Measurements from ENCODE around the gene CWF19L2. TPM values are rescaled to one million over a fixed set of nuclear protein-coding genes. Genes with fewer than 3 reads are reported as not detected.
"Not testable (repeated sequence)": the region's sequence is repeated elsewhere in the genome, so short reads cannot be mapped to it uniquely, and the experiment has no call there.

The CWF19L2 gene
- total RNA-seq, 1 donor from 2014 or later, result 36.3 TPM

DNA sequence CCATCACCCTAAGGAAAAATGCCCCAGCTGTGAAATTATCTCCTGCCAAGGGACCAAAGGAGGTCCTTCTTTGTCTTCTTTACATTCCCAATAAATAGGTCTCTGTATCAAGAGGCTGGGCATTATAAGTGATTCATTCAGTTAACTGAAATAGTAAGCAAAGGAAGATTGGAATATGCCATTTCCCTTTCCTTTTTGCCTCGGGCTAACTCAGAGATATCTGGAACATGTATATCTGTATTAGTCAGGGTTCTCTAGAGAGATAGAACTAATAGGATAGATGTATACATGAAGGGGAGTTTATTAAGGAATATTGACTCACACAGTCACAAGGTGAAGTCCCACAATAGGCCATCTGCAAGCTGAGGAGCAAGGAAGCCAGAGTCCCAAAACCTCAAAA lies 15.3 kb upstream of the CWF19L2 start:
- no peak for DNase-seq (ENCODE audit: low spot score)
- Histone ChIP-seq H3K4me2 (no peak overlapping the region), H3K4me1 (no peaks in the 10 kb centered on the region), H3K27ac (no peak overlapping the region), H3K4me3 (no peak overlapping the region), H3K9me3 (ENCODE audit: low read depth) (no peaks in the 10 kb centered on the region), H2AFZ (replicated peaks) (no peak overlapping the region), H3K79me2 (ENCODE audit: low read depth) (no peaks in the 10 kb centered on the region), H3K9ac (no peak overlapping the region), H3K36me3 (no peaks in the 10 kb centered on the region), H4K20me1 (ENCODE audit: low read depth) (no peaks in the 10 kb centered on the region), H3K27me3 (no peaks in the 10 kb centered on the region), H3F3A (ENCODE audit: low read depth) (no peaks in the 10 kb centered on the region)
- no peak overlapping the region for H3K27ac Mint-ChIP-seq
- no peak for TF ChIP-seq EZH2phosphoT487 (IDR thresholded peaks at IDR 0.05)
- TF ChIP-seq, protein P1, sequence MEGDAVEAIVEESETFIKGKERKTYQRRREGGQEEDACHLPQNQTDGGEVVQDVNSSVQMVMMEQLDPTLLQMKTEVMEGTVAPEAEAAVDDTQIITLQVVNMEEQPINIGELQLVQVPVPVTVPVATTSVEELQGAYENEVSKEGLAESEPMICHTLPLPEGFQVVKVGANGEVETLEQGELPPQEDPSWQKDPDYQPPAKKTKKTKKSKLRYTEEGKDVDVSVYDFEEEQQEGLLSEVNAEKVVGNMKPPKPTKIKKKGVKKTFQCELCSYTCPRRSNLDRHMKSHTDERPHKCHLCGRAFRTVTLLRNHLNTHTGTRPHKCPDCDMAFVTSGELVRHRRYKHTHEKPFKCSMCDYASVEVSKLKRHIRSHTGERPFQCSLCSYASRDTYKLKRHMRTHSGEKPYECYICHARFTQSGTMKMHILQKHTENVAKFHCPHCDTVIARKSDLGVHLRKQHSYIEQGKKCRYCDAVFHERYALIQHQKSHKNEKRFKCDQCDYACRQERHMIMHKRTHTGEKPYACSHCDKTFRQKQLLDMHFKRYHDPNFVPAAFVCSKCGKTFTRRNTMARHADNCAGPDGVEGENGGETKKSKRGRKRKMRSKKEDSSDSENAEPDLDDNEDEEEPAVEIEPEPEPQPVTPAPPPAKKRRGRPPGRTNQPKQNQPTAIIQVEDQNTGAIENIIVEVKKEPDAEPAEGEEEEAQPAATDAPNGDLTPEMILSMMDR (IDR thresholded peaks at IDR 0.05), result no peak
- TF ChIP-seq EZH2 (IDR thresholded peaks at IDR 0.05), result no peak
- H3K4me3 Mint-ChIP-seq, result no peak overlapping the region
- H3K36me3 Mint-ChIP-seq, result no peaks in the 10 kb centered on the region
- H3K9me3 Mint-ChIP-seq, result no peaks in the 10 kb centered on the region
- no peaks in the 10 kb centered on the region for H3K4me1 Mint-ChIP-seq
- peaks cover 2% of the 10 kb centered on the region for H3K27me3 Mint-ChIP-seq (ENCODE audit: insufficient read depth, low read depth)

DNA sequence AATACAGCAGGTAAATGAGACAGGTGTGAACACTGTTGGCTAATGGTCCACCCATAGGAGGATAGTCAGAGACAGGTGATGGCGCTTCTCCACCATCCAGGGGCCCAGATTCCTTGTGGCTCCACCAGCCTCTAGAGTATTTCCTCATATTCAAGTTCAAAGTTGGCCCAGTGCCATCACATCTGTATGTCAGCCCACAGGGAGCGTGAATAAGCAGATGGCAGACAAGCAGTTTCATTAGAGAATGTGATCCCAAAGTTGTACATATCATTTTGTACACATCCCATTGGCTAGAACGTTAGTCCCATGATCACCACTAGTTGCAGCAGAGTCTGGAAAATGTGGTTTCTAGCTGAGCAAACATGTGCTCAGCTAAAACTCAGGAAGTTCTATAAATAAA lies 11.0 kb upstream of the CWF19L2 start:
- Mint-ChIP-seq H3K4me3 (no peak overlapping the region), H3K27me3 (ENCODE audit: insufficient read depth, low read depth) (peaks cover 2% of the 10 kb centered on the region), H3K4me1 (peaks cover 4% of the 10 kb centered on the region), H3K36me3 (no peaks in the 10 kb centered on the region), H3K9me3 (peaks cover 6% of the 10 kb centered on the region), H3K27ac (no peak overlapping the region)
- Histone ChIP-seq H3K9ac (no peak overlapping the region), H3K36me3 (no peaks in the 10 kb centered on the region), H3K4me2 (no peak overlapping the region), H3K27me3 (peaks cover 3% of the 10 kb centered on the region), H4K20me1 (ENCODE audit: low read depth) (no peaks in the 10 kb centered on the region), H3K4me1 (no peaks in the 10 kb centered on the region), H3K9me3 (ENCODE audit: low read depth) (no peaks in the 10 kb centered on the region), H3K27ac (no peak overlapping the region), H3F3A (ENCODE audit: low read depth) (no peaks in the 10 kb centered on the region), H2AFZ (replicated peaks) (no peak overlapping the region), H3K4me3 (no peak overlapping the region), H3K79me2 (ENCODE audit: low read depth) (no peaks in the 10 kb centered on the region)
- DNase-seq (ENCODE audit: low spot score), result no peak
- TF ChIP-seq EZH2phosphoT487 (IDR thresholded peaks at IDR 0.05) (no peak), EZH2 (IDR thresholded peaks at IDR 0.05) (no peak)
- TF ChIP-seq, protein P1 (IDR thresholded peaks at IDR 0.05), result no peak

DNA sequence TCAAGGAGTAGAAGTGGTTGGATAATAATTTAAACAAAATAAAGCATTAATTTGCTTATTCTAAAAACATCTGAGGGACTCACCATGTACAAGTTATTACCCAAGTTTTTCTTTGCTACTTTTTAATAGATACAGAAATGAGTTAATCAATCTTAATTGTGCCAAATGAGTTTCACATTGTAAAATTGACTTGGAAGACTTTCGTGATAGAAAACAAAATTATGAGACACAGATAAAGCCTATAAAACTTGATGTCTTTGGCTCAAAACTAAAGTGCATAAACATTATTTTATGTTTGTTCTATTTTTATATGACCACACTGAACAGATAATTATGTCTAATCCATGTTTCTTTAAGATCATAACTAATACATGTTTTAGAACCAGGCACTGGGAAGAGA lies 10.1 kb upstream of the CWF19L2 start:
- Mint-ChIP-seq H3K36me3 (no peaks in the 10 kb centered on the region), H3K27me3 (ENCODE audit: insufficient read depth, low read depth) (peaks cover 2% of the 10 kb centered on the region), H3K4me3 (no peak overlapping the region), H3K4me1 (peaks cover 4% of the 10 kb centered on the region), H3K27ac (no peak overlapping the region), H3K9me3 (peaks cover 10% of the 10 kb centered on the region)
- Histone ChIP-seq H3K9me3 (ENCODE audit: low read depth) (no peaks in the 10 kb centered on the region), H3K4me2 (no peak overlapping the region), H3K4me3 (no peak overlapping the region), H3F3A (ENCODE audit: low read depth) (no peaks in the 10 kb centered on the region), H3K36me3 (no peaks in the 10 kb centered on the region), H4K20me1 (ENCODE audit: low read depth) (no peaks in the 10 kb centered on the region), H3K9ac (no peak overlapping the region), H3K79me2 (ENCODE audit: low read depth) (no peaks in the 10 kb centered on the region), H3K27me3 (peaks cover 9% of the 10 kb centered on the region), H3K27ac (no peak overlapping the region), H3K4me1 (no peaks in the 10 kb centered on the region), H2AFZ (replicated peaks) (no peak overlapping the region)
- TF ChIP-seq EZH2 (IDR thresholded peaks at IDR 0.05) (no peak), EZH2phosphoT487 (IDR thresholded peaks at IDR 0.05) (no peak)
- TF ChIP-seq, protein P1 (IDR thresholded peaks at IDR 0.05), result no peak
- DNase-seq (ENCODE audit: low spot score), result no peak

DNA sequence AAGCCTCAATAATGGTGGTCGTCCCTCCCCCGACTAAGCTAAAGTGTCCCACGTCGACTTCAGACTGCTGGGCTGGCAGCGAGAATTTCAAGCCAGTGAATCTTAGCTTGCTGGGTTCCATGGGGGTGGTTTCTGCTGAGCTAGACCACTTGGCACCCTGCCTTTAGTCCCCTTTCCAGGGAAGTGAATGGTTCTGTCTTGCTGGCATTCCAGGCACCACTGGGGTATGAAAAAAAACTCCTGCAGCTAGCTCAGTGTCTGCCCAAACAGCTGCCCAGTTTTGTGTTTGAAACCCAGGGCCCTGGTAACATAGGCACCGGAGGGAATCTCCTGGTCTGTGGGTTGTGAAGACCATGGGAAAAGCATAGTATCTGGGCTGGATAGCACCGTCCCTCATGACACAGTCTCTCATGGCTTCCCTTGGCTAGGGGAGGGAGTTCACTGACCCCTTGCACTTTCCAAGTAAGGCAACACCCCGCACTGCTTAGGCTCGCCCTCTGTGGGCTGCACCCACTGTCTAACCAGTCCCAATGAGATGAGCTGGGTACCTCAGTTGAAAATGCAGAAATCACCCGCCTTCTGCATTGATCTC lies 8.7 kb upstream of the CWF19L2 start:
- not testable (repeated sequence) for DNase-seq (ENCODE audit: low spot score); H3K4me1 Mint-ChIP-seq; H3K36me3 Mint-ChIP-seq; H3K27ac Mint-ChIP-seq; H3K4me1 ChIP-seq; H3K4me2 ChIP-seq; H3K27me3 Mint-ChIP-seq (ENCODE audit: insufficient read depth, low read depth); H3K36me3 ChIP-seq; H3K79me2 ChIP-seq (ENCODE audit: low read depth); H2AFZ ChIP-seq (replicated peaks); H4K20me1 ChIP-seq (ENCODE audit: low read depth); H3F3A ChIP-seq (ENCODE audit: low read depth); H3K4me3 Mint-ChIP-seq; H3K27ac ChIP-seq; H3K4me3 ChIP-seq; H3K9me3 ChIP-seq (ENCODE audit: low read depth); H3K9ac ChIP-seq
- peaks cover 15% of the 10 kb centered on the region for H3K27me3 ChIP-seq
- peaks cover 10% of the 10 kb centered on the region for H3K9me3 Mint-ChIP-seq

Data from neural progenitor cell (in vitro differentiated cells).